PC-3 (cell line): ENCODE results near the gene POLR3C. TPM values are rescaled to one million over a fixed set of nuclear protein-coding genes. Genes with fewer than 3 reads are reported as not detected.
A peak's percentile ranks its signal among the peaks of the same experiment; 100 is the strongest.

Source experiments
- ATAC-seq: fragments of 200-7000 bp; cut with Tn5 transposase; 2 replicates; pipeline ENCODE4 v1.9.1; 2020; ENCODE audit warnings: mild to moderate bottlenecking, moderate library complexity
- BruUV-seq: library from RNA; stranded (reverse); fragments of 400-500 nt; replicated peaks from 2 replicates; lab custom pipeline; 2021; lab: Mats Ljungman, UMichigan
- CTCF ChIA-PET: fragments of 300-600 bp; sonication (Branson Sonifier 250); formaldehyde crosslinking; loops from one replicate; lab custom pipeline; 2022; ENCODE audit warnings: antibody characterized with exemption; lab: Charles Lee
- POLR2A ChIA-PET: fragments of 300-600 bp; sonication (Branson Sonifier 250); formaldehyde crosslinking; loops from one replicate; lab custom pipeline; 2022; ENCODE audit warnings: antibody characterized with exemption; ENCODE audit not compliant: unreplicated experiment; lab: Charles Lee
- DNase-seq: peaks from one replicate; pipeline ENCODE4 v3.0.0-alpha.2; 2015
- H2AFZ ChIP-seq: fragments of 300-600 bp; sonication (generic); 2 replicates; pipeline ENCODE4 v1.6.0; 2016; ENCODE audit warnings: antibody characterized with exemption, low read length
- H3F3A ChIP-seq: fragments of 300-600 bp; sonication (generic); one replicate; pipeline ENCODE4 v1.6.0; 2017; ENCODE audit warnings: antibody characterized with exemption, low read length, control low read depth, mild to moderate bottlenecking; ENCODE audit not compliant: unreplicated experiment
- H3K27ac ChIP-seq: fragments of 300-600 bp; sonication (generic); 2 replicates; pipeline ENCODE4 v1.5.1; 2016; ENCODE audit warnings: mild to moderate bottlenecking, low read length
- H3K27me3 ChIP-seq: fragments of 300-600 bp; sonication (generic); 2 replicates; pipeline ENCODE4 v1.6.1; 2016; ENCODE audit warnings: low read length, mixed read lengths
- H3K36me3 ChIP-seq: fragments of 300-600 bp; sonication (generic); 2 replicates; pipeline ENCODE4 v1.6.1; 2016; ENCODE audit warnings: low read depth, mixed run types, low read length, mixed read lengths
- H3K4me1 ChIP-seq: fragments of 300-600 bp; sonication (generic); 2 replicates; pipeline ENCODE4 v1.5.1; 2016; ENCODE audit warnings: low read length; ENCODE audit not compliant: insufficient read depth
- H3K4me2 ChIP-seq: fragments of 300-600 bp; sonication (generic); 2 replicates; pipeline ENCODE4 v1.6.0; 2016; ENCODE audit warnings: low read length
- H3K4me3 ChIP-seq: fragments of 300-600 bp; sonication (generic); 2 replicates; pipeline ENCODE4 v1.5.1; 2016; ENCODE audit warnings: mild to moderate bottlenecking, low read length, mixed read lengths
- H3K79me2 ChIP-seq: fragments of 300-600 bp; sonication (generic); 2 replicates; pipeline ENCODE4 v1.6.1; 2017; ENCODE audit warnings: low read length, mixed read lengths
- H3K9ac ChIP-seq: fragments of 300-600 bp; sonication (generic); 2 replicates; pipeline ENCODE4 v1.6.0; 2016; ENCODE audit warnings: mild to moderate bottlenecking, low read length
- H3K9me2 ChIP-seq: fragments of 300-600 bp; sonication (generic); replicated peaks from 2 replicates; pipeline ENCODE4 v1.6.1; 2016; ENCODE audit warnings: mixed run types, low read length, mixed read lengths
- H3K9me3 ChIP-seq: fragments of 300-600 bp; sonication (generic); 2 replicates; pipeline ENCODE4 v1.6.1; 2016; ENCODE audit warnings: low read length, mixed read lengths
- H4K20me1 ChIP-seq: fragments of 300-600 bp; sonication (generic); 2 replicates; pipeline ENCODE4 v1.6.1; 2016; ENCODE audit warnings: low read length, mixed read lengths
- CTCF ChIP-seq: fragments of 300-600 bp; sonication (generic); conservative IDR thresholded peaks from 2 replicates; pipeline ENCODE4 v1.5.1; 2017; ENCODE audit warnings: antibody characterized with exemption, low read depth, mild to moderate bottlenecking, low read length
- EZH2 ChIP-seq: fragments of 300-600 bp; sonication (generic); IDR thresholded peaks from one replicate; pipeline ENCODE4 v1.6.1; 2017; ENCODE audit warnings: antibody characterized with exemption, mild to moderate bottlenecking, low read length; ENCODE audit not compliant: unreplicated experiment
- EZH2phosphoT487 ChIP-seq: fragments of 300-600 bp; sonication (generic); IDR thresholded peaks from 2 replicates; pipeline ENCODE4 v1.6.1; 2018; ENCODE audit warnings: mild to moderate bottlenecking, antibody characterized with exemption, low read length, borderline replicate concordance
- intact Hi-C: fragments of 100-400 bp; cut with micrococcal nuclease; formaldehyde crosslinking; loops from 2 replicates; pipeline ENCODE4 v1.9.0; 2023
- total RNA-seq: library from RNA; depleted of rRNA; stranded (reverse); fragments of >200 nt; gene quantifications from 2 replicates; pipeline ENCODE4 v1.2.3, GENCODE V29; 2014

The POLR3C gene
- total RNA-seq, 1 experiment from 2014 or later: 41.5 TPM

GRCh38 chr1:145877923-145878486, 54.0 kb downstream of the POLR3C start:
- no peaks in the 10 kb centered on the region for H3F3A ChIP-seq
- peak; percentile 33 for DNase-seq
- no peak for TF ChIP-seq EZH2phosphoT487
- TF ChIP-seq CTCF: no peak
- no peak for TF ChIP-seq EZH2
- H3K79me2 ChIP-seq: no peaks in the 10 kb centered on the region
- ChIA-PET POLR2A (no interaction called here), CTCF (no interaction called here)
- H3K9me2 ChIP-seq: no peaks in the 10 kb centered on the region
- 0 out of 2 replicates have a peak overlapping the region, but pooled peaks have one; percentile 7 for H2AFZ ChIP-seq
- no peaks in the 10 kb centered on the region for H4K20me1 ChIP-seq
- H3K4me2 ChIP-seq: no peak overlapping the region
- H3K4me1 ChIP-seq: peaks cover 11% of the 10 kb centered on the region; the same call in 1 of the 2 replicates
- H3K9me3 ChIP-seq: no peaks in the 10 kb centered on the region
- BruUV-seq: no TSS peak
- intact Hi-C loops: no loop called here
- no peak; the same call in 1 of the 2 replicates for ATAC-seq
- H3K27ac ChIP-seq: no peak overlapping the region
- H3K36me3 ChIP-seq: no peaks in the 10 kb centered on the region
- no peaks in the 10 kb centered on the region for H3K27me3 ChIP-seq
- H3K9ac ChIP-seq: no peak overlapping the region
- H3K4me3 ChIP-seq: no peak overlapping the region

- H3K4me3 ChIP-seq: no peak overlapping the region
- H3F3A ChIP-seq: no peaks in the 10 kb centered on the region
- ChIA-PET CTCF (no interaction called here), POLR2A (no interaction called here)
- H3K27me3 ChIP-seq: no peaks in the 10 kb centered on the region
- H3K36me3 ChIP-seq: no peaks in the 10 kb centered on the region
- no peak; the same call in 1 of the 2 replicates for ATAC-seq
- peaks cover 11% of the 10 kb centered on the region; the same call in 1 of the 2 replicates for H3K4me1 ChIP-seq
- DNase-seq: no peak
- no peaks in the 10 kb centered on the region for H3K79me2 ChIP-seq
- H3K27ac ChIP-seq: no peak overlapping the region
- no peak overlapping the region for H2AFZ ChIP-seq
- no peak overlapping the region for H3K4me2 ChIP-seq
- no peaks in the 10 kb centered on the region for H3K9me2 ChIP-seq
- no peaks in the 10 kb centered on the region for H4K20me1 ChIP-seq
- TF ChIP-seq EZH2: no peak
- H3K9ac ChIP-seq: no peak overlapping the region
- intact Hi-C loops: no loop called here
- BruUV-seq: no TSS peak
- H3K9me3 ChIP-seq: no peaks in the 10 kb centered on the region
Measured at GRCh38 chr1:145878724-145879123, 54.7 kb downstream of the POLR3C start.

- no peak for TF ChIP-seq EZH2
- no peak for TF ChIP-seq EZH2phosphoT487
- no peak for TF ChIP-seq CTCF
- no peak overlapping the region for H3K4me2 ChIP-seq
- H3K9me3 ChIP-seq: no peaks in the 10 kb centered on the region
- H3K9ac ChIP-seq: no peak overlapping the region
- H3K36me3 ChIP-seq: no peaks in the 10 kb centered on the region
- H3K79me2 ChIP-seq: no peaks in the 10 kb centered on the region
- no peak overlapping the region for H3K4me3 ChIP-seq
- POLR2A ChIA-PET: no interaction called here
- DNase-seq (no peak), ATAC-seq (no peak; the same call in 1 of the 2 replicates)
- no peaks in the 10 kb centered on the region for H4K20me1 ChIP-seq
- CTCF ChIA-PET: interaction anchor here (0.5 kb wide), 2 partner anchors 11 to 83 kb away, joined by 4 to 5 read pairs; no protein-coding TSS in a partner anchor
- no peaks in the 10 kb centered on the region for H3F3A ChIP-seq
- H2AFZ ChIP-seq: no peak overlapping the region
- peaks cover 11% of the 10 kb centered on the region; the same call in 1 of the 2 replicates for H3K4me1 ChIP-seq
- no peak overlapping the region for H3K27ac ChIP-seq
- intact Hi-C loops: no loop called here
- no TSS peak for BruUV-seq
- no peaks in the 10 kb centered on the region for H3K9me2 ChIP-seq
- H3K27me3 ChIP-seq: no peaks in the 10 kb centered on the region
Measured at GRCh38 chr1:145879775-145880174, 55.8 kb downstream of the POLR3C start.
